Transverse colon (tissue), 3 donors: ENCODE results near the gene IL31.

Experiments
- POLR2A ChIP-seq: fragments of 450-650 bp; IDR thresholded peaks from one replicate; pipeline ENCODE4 v1.6.1; 2016; ENCODE audit warnings: antibody characterized with exemption, mild to moderate bottlenecking, moderate library complexity
- TF ChIP-seq, protein P1 (sequence below), 5 experiments: fragments of 200-600 bp in 3 of 5; fragments of 450-650 bp in 2 of 5; sonication (generic) in 3 of 5; IDR thresholded peaks; 1 replicate in 2 of 5; 2 replicates in 3 of 5; pipeline ENCODE4 v1.5.1; 2016 to 2017; ENCODE audit warnings: antibody characterized with exemption in 5 of 5, inconsistent platforms in 3 of 5, mild to moderate bottlenecking in 2 of 5, moderate library complexity in 1 of 5

DNA sequence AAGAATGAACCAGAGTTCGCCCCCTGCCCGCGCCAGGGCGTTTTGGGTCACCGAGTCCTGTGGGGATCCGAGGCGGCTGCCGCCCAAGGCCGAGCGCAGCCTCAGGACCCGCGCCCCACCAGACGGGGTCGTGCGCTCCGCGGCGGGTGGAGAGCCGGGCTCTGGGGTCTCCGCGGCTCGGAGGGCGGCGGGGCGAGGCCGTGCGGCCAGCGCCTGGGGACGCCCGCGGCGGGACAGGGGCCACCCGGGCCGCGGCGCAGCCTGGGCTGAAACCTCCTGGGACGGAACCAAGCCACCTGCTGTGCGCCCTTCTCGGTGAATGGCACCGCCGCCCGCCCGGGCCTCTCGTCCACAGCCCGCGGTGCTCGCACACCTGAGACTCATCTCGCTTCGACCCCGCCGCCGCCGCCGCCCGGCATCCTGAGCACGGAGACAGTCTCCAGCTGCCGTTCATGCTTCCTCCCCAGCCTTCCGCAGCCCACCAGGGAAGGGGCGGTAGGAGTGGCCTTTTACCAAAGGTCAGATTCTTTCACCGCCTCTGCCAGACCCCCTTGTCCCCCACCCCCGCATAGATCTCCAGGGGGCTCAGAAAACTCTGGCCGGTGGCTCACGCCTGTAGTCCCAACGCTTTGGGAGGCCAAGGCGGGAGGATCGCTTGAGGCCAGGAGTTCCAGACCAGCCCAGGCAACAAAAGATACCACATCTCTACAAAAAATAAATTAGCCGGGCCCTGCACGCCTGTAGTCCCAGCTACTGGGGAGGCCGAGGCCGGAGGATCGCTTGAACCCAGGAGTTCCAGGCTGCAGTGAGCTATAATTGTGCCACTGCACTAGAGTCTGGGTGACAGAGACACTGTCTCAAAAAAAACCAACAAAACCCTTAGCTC is 30.4 kb upstream of the IL31 start:
- no peak for TF ChIP-seq POLR2A
- TF ChIP-seq, protein P1, sequence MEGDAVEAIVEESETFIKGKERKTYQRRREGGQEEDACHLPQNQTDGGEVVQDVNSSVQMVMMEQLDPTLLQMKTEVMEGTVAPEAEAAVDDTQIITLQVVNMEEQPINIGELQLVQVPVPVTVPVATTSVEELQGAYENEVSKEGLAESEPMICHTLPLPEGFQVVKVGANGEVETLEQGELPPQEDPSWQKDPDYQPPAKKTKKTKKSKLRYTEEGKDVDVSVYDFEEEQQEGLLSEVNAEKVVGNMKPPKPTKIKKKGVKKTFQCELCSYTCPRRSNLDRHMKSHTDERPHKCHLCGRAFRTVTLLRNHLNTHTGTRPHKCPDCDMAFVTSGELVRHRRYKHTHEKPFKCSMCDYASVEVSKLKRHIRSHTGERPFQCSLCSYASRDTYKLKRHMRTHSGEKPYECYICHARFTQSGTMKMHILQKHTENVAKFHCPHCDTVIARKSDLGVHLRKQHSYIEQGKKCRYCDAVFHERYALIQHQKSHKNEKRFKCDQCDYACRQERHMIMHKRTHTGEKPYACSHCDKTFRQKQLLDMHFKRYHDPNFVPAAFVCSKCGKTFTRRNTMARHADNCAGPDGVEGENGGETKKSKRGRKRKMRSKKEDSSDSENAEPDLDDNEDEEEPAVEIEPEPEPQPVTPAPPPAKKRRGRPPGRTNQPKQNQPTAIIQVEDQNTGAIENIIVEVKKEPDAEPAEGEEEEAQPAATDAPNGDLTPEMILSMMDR (IDR thresholded peaks at IDR 0.05), result no peak
